Lung (tissue), 12 donors: ENCODE data around the gene MTO1. TPM values are rescaled to one million over a fixed set of nuclear protein-coding genes. Genes with fewer than 3 reads are reported as not detected.

Experiments
- ATAC-seq: fragments of 200-7000 bp; cut with Tn5 transposase; one replicate; pipeline ENCODE4 v1.9.1; 2020; ENCODE audit warnings: moderate number of reproducible peaks; ENCODE audit not compliant: insufficient read depth, low FRiP score
- DNase-seq, 3 donors: peaks; one replicate each; pipeline ENCODE4 v3.0.0-alpha.2; 2013 to 2017
- H3K27ac ChIP-seq, 2 donors: one replicate each; pipeline ENCODE4 v1.5.1; 2013; ENCODE audit warnings: mild to moderate bottlenecking in 2 of 2, moderate library complexity in 2 of 2, control low read depth in 1 of 2, inconsistent platforms in 1 of 2, low read depth in 1 of 2, low read length in 1 of 2
- H3K27me3 ChIP-seq, 3 donors: one replicate each; pipeline ENCODE4 v1.5.1; 2013; ENCODE audit warnings: low read length in 2 of 3; ENCODE audit not compliant: control insufficient read depth in 3 of 3, insufficient read depth in 3 of 3
- H3K36me3 ChIP-seq, 4 donors: one replicate each; pipeline ENCODE4 v1.5.1; 2013; ENCODE audit warnings: low read length in 4 of 4, mild to moderate bottlenecking in 1 of 4, moderate library complexity in 1 of 4; ENCODE audit not compliant: control insufficient read depth in 4 of 4, insufficient read depth in 4 of 4
- H3K4me1 ChIP-seq, 5 donors: one replicate each; pipeline ENCODE4 v1.5.1; 2013; ENCODE audit warnings: low read length in 5 of 5, mild to moderate bottlenecking in 2 of 5, moderate library complexity in 1 of 5; ENCODE audit not compliant: control insufficient read depth in 5 of 5, insufficient read depth in 5 of 5
- H3K4me3 ChIP-seq: one replicate; pipeline ENCODE4 v1.5.1; 2013; ENCODE audit warnings: mild to moderate bottlenecking, control low read depth, moderate library complexity
- H3K9ac ChIP-seq, 2 donors: one replicate each; pipeline ENCODE4 v1.5.1; 2013; ENCODE audit warnings: low read length in 2 of 2, control low read depth in 1 of 2; ENCODE audit not compliant: insufficient read depth in 1 of 2
- H3K9me3 ChIP-seq, 4 donors: one replicate each; pipeline ENCODE4 v1.5.1; 2013; ENCODE audit warnings: low read length in 3 of 4, mild to moderate bottlenecking in 1 of 4, moderate library complexity in 1 of 4; ENCODE audit not compliant: control insufficient read depth in 4 of 4, insufficient read depth in 3 of 4
- CTCF ChIP-seq: IDR thresholded peaks from 2 replicates; pipeline ENCODE4 v1.5.1; 2012; ENCODE audit warnings: mild to moderate bottlenecking; ENCODE audit errors: control extremely low read depth, extremely low read depth
- WGBS, 2 donors: extraction: QIAGEN DNeasy Blood & Tissue Kit; methylation state at CpG; one replicate each; pipeline ENCODE4 v1.1.7; 2013; 5-methylcytosine and 5-hydroxymethylcytosine counted together
- polyA plus RNA-seq, 2 donors: library from polyadenylated mRNA; stranded (reverse); fragments of 200-250 nt; gene quantifications; one replicate each; pipeline ENCODE4 v1.2.1, GENCODE V29; 2013
- total RNA-seq, 2 donors: library from RNA; depleted of rRNA in 1 of 2; stranded (reverse); fragments of >200 nt in 1 of 2; gene quantifications; one replicate each; pipeline ENCODE4 v1.2.1, GENCODE V29; 2014 to 2021
- donor health status: control.
- donor health status: control.
- donor health status: Bipolar disorder and iron deficiency.
- donor health status: healthy.
- donor health status: DM: yes; HTN: yes; CAD: no.

Gene MTO1
- total and polyA plus RNA-seq, 4 donors = 11.1 to 23.6 (median 14.5) TPM

DNA sequence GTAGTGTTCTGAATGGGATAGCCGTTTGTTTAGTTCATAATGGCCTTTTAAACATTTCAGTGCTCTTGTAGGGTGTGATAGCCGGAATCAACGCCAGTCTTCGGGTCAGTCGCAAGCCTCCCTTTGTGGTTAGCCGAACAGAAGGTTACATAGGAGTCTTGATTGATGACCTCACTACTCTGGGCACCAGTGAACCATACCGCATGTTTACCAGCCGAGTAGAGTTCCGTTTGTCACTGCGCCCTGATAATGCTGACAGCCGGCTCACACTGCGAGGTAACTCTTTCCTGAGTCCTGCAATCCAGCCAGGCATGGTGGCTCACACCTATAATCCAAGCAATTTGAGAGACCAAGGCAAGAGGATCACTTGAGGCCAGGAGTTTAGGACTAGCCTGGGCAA lies 20.4 kb downstream of the MTO1 start:
- no peak for TF ChIP-seq CTCF
- H3K27ac ChIP-seq = no peak overlapping the region
- H3K4me1 ChIP-seq = no peaks in the 10 kb centered on the region
- H3K9me3 ChIP-seq = no peaks in the 10 kb centered on the region
- 93 to 94% methylated on average over 12 of the region's 12 CpGs for WGBS, 2 donors
- ATAC-seq (no peak), DNase-seq (no peak)
- no peaks in the 10 kb centered on the region for H3K27me3 ChIP-seq
- no peak overlapping the region for H3K9ac ChIP-seq
- H3K4me3 ChIP-seq = no peak overlapping the region
- H3K36me3 ChIP-seq = peaks cover 29 to 48% (median 43%) of the 10 kb centered on the region in 4 donors

DNA sequence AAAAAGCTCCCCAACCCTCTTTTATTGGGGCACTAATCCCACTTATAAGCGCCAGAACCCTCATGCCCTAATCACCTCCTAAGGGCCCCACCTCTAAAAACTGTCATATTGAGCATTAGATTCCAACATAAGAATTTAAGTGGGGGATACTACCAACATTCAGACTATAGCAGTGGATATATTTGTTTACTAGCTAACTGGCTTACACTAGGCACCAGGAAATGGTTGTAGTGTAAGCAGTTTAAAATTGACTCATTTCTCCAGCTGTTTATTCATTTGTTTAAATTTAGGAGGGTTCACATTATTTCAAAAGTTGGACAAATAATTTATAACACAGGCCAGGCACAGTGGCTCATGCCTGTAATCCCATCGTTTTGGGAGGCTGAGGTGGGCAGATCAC lies 22.9 kb downstream of the MTO1 start:
- H3K4me1 ChIP-seq = no peaks in the 10 kb centered on the region
- DNase-seq (no peak), ATAC-seq (no peak)
- no peaks in the 10 kb centered on the region for H3K27me3 ChIP-seq
- H3K9me3 ChIP-seq = no peaks in the 10 kb centered on the region
- TF ChIP-seq CTCF = no peak
- 89 to 91% methylated on average over 2 of the region's 2 CpGs for WGBS, 2 donors
- no peak overlapping the region for H3K27ac ChIP-seq
- H3K4me3 ChIP-seq = no peak overlapping the region
- peaks cover 35 to 56% (median 48%) of the 10 kb centered on the region in 4 donors for H3K36me3 ChIP-seq
- no peak overlapping the region for H3K9ac ChIP-seq

- Histone ChIP-seq H3K4me3 (no peak overlapping the region), H3K27me3 (no peaks in the 10 kb centered on the region), H3K9ac (no peak overlapping the region), H3K27ac (no peak overlapping the region), H3K36me3 (peaks cover 27 to 46% (median 35%) of the 10 kb centered on the region in 4 donors), H3K4me1 (no peaks in the 10 kb centered on the region), H3K9me3 (no peaks in the 10 kb centered on the region)
- ATAC-seq (no peak), DNase-seq (no peak)
- TF ChIP-seq CTCF = no peak
- 96 to 98% methylated on average over 7 of the region's 7 CpGs for WGBS, 2 donors
Measured at GRCh38 chr6:73487473-73487872, 25.9 kb downstream of the MTO1 start.

- no peak overlapping the region for H3K4me3 ChIP-seq
- DNase-seq (no peak), ATAC-seq (no peak)
- H3K4me1 ChIP-seq = no peaks in the 10 kb centered on the region
- TF ChIP-seq CTCF = no peak
- peaks cover 18 to 40% (median 30%) of the 10 kb centered on the region in 4 donors for H3K36me3 ChIP-seq
- no peaks in the 10 kb centered on the region for H3K27me3 ChIP-seq
- H3K9ac ChIP-seq = no peak overlapping the region
- no peaks in the 10 kb centered on the region for H3K9me3 ChIP-seq
- no peak overlapping the region for H3K27ac ChIP-seq
Measured at GRCh38 chr6:73491377-73491776, 29.8 kb downstream of the MTO1 start.
